GM21717 (cell line): ENCODE results near the gene CDHR2.

ENCODE experiments used
- ATAC-seq: cut with Tn5 transposase; IDR thresholded peaks from one replicate; pipeline ENCODE4 v1.9.1; 2021; ENCODE audit warnings: mild to moderate bottlenecking, moderate library complexity; ENCODE audit not compliant: unreplicated experiment

The CDHR2 gene, protein sequence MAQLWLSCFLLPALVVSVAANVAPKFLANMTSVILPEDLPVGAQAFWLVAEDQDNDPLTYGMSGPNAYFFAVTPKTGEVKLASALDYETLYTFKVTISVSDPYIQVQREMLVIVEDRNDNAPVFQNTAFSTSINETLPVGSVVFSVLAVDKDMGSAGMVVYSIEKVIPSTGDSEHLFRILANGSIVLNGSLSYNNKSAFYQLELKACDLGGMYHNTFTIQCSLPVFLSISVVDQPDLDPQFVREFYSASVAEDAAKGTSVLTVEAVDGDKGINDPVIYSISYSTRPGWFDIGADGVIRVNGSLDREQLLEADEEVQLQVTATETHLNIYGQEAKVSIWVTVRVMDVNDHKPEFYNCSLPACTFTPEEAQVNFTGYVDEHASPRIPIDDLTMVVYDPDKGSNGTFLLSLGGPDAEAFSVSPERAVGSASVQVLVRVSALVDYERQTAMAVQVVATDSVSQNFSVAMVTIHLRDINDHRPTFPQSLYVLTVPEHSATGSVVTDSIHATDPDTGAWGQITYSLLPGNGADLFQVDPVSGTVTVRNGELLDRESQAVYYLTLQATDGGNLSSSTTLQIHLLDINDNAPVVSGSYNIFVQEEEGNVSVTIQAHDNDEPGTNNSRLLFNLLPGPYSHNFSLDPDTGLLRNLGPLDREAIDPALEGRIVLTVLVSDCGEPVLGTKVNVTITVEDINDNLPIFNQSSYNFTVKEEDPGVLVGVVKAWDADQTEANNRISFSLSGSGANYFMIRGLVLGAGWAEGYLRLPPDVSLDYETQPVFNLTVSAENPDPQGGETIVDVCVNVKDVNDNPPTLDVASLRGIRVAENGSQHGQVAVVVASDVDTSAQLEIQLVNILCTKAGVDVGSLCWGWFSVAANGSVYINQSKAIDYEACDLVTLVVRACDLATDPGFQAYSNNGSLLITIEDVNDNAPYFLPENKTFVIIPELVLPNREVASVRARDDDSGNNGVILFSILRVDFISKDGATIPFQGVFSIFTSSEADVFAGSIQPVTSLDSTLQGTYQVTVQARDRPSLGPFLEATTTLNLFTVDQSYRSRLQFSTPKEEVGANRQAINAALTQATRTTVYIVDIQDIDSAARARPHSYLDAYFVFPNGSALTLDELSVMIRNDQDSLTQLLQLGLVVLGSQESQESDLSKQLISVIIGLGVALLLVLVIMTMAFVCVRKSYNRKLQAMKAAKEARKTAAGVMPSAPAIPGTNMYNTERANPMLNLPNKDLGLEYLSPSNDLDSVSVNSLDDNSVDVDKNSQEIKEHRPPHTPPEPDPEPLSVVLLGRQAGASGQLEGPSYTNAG (N-terminal part only)

DNA sequence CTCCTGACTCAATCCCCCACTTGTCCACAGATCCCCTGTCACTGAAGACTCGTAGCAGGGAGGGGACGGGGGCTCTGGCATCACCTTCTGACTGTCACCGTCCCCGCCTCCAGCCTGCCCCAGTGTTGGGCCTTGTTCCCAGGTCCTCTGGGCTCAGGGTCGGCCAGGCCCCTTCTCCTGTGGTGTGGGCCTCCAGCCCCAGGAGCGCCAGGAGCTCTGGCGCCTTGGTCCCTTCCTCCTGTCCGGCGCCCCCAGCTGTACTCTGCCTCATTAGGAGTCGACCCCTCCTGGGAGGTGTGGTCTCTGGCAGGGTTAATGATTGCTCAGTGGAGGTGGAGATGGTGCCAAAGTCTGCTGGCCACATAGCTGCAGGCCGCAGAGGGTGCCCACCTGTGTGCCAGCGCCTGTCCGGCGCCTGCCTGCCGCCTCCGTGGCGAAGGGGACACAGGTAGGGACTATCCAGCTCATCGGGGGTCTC lies at the start of gene CDHR2:
Gene CDHR2 (plus strand): TSS at position 376 of the 478 bp plus-strand sequence. CDS start 16,011 bp downstream, outside the sequence.
- ATAC-seq = no peak

DNA sequence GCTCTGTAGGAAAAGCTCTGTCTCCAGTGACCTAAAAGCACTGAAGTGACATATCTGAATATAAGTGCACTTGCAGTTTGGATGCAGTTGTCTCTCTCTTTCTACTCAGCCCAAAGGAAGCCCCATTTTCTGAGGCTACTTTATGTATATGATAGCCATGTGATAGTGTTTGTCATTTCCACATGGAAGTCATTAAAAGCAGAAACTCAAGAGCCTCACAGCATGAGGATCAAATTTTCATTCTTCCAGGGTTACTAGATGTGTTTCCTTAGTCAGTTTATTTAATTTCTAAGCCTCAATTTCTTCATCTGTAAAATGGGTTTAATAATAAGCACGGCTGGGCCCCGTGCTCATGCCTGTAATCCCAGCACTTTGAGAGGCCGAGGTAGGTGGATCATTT lies 48.6 kb upstream of the CDHR2 start:
- no peak for ATAC-seq

- ATAC-seq = no peak
These were observed 47.8 kb upstream of the CDHR2 start for GRCh38 chr5:176501333-176501732.

GRCh38 chr5:176503496-176503895 lies 45.6 kb upstream of the CDHR2 start:
- no peak for ATAC-seq

DNA sequence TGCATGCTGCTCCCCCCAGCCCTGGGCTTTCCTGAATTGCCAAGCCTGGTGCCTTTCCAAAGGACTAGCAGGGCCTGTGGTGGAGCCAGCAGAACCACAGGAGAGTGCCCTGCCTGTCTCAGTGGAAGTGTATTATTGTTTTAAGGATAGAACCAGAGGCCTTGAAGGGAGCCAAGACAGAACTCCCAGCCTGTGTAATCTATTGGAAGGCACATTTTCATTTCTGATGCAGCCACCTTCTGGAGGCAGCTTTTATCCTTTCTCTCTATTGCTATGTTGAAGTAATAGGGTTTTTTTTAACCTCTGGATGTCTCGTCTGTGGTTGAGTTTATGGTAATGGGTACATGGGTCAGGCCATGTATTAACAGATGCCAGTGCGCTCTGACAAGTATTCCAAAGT lies 41.2 kb upstream of the CDHR2 start:
- no peak for ATAC-seq

DNA sequence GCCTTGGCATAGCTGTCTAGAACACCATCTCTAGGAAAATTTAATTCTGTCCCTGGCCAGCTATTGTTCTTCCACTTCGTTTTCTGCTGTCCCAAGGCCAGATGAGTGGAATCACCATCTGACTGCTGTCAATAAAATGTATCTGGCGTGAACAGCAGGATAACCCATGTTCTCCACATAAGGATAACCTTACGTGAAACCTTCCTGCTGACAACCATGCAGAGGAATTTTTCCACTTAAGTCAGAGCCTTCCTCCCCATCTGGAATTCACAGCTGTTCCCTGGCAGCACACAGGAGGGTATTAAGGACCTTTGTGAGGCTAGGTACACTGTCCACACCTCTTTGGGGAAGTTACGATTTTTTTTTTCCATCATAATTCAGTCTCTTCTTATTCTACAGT lies 40.5 kb upstream of the CDHR2 start:
- no peak for ATAC-seq

GRCh38 chr5:176513788-176514187 lies 35.4 kb upstream of the CDHR2 start:
- no peak for ATAC-seq

GRCh38 chr5:176514244-176514950 lies 34.7 kb upstream of the CDHR2 start:
- no peak for ATAC-seq

- no peak for ATAC-seq
These were observed 33.7 kb upstream of the CDHR2 start for GRCh38 chr5:176515396-176515795.

- no peak for ATAC-seq
These were observed 32.0 kb upstream of the CDHR2 start for GRCh38 chr5:176517053-176517661.

DNA sequence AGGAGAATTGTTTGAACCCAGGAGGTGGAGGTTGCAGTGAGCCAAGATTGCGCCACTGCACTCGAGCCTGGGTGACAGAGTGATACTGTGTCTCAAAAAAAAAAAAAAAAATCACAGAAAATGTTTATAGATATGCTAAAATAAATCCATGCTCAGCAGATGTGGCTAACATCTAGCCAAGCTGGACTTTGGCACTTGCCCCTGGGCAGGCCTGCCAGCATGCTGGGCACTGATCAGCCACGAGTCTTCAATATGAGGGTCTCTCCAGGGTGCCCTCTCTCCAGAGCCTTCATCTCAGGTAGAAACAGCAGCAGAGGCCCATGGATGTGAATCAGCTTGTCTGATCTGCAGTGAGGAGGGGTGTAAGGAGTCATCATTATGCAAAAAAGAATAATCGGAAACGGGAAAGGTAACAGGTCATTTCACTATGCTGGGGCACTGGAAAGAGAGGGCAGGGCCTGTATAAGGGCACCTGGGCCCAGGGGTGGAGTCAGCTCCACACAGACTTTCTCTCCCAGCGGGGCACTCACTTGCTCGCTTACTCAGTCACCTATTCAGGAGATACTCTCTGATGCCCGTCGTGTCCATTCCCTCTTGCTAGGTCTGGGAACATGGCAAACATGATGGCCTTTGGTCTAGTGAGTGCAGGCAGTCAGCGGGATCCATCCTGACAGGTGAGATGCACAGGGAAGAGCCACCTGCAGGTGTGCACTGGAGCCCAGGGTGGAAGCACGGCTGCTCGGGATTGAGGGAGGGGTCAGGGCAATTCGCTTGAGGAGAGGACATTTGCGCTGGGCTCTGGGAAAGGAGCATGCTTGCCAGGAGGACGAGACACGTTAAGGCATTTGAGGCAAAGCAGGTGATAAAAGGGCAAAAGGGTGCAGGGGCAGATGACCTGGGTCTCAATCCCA lies 29.1 kb upstream of the CDHR2 start:
- ATAC-seq = no peak

- no peak for ATAC-seq
These were observed 27.9 kb upstream of the CDHR2 start for GRCh38 chr5:176521286-176521685.

DNA sequence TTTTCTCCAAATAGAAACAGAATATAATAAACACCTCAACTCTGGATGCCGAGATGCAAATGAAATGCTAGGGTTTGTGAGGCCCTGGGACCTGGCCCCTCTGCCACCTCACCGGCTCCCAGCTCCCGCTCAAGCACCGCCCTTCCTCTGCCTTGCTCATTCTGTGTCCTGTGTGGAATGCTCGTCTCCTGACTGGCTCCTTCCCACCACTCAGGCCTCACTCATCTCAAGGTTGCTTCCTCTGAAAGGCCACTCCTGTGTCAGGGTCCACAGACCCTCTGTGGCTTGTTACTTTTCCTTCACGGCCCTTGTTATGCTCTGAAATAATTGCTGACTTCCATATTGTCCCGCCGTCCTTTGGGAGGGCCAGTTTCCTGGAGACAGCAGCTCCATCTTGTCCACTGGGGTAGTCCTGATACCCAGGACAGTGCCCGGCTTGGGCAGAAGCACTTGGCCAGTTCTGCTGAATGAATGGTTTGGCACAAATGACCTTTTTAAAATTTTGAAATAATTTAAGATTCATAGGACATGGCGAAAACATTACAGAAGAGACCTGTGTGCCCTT lies 27.4 kb upstream of the CDHR2 start:
- ATAC-seq = no peak

DNA sequence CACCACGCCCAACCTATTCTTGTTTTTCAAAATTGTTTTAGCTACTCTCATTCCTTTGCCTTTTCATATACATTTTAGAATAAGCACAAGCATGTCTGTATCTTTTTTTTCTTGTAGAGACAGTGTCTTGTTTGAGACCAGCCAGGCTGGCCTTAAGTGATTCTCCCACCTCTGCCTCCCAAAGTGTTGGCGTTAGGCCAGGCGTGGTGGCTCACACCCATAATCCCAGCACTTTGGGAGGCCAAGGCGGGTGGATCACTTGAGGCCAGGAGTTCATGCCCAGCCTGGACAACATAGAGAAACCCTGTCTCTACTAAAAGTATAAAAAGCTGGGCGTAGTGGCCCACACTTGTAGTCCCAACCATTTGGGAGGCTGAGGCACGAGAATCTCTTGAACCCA lies 25.0 kb upstream of the CDHR2 start:
- no peak for ATAC-seq

- no peak for ATAC-seq
These were observed 24.2 kb upstream of the CDHR2 start for GRCh38 chr5:176524987-176525386.

- no peak for ATAC-seq
These were observed 23.5 kb upstream of the CDHR2 start for GRCh38 chr5:176525677-176526076.

GRCh38 chr5:176526462-176526861 lies 22.7 kb upstream of the CDHR2 start:
- ATAC-seq = no peak
